Fibroblast of the aortic adventitia (primary cell): ENCODE results near the gene L3MBTL3. TPM values are rescaled to one million over a fixed set of nuclear protein-coding genes. Genes with fewer than 3 reads are reported as not detected.

Experiments
- DNase-seq: peaks from one replicate; pipeline ENCODE4 v3.0.0-alpha.2; 2010; ENCODE audit warnings: low read depth
- H3K4me3 ChIP-seq: 2 replicates; pipeline ENCODE4 v1.5.1; 2011; ENCODE audit warnings: low read depth, mild to moderate bottlenecking, control low read depth, low read length, moderate library complexity
- CTCF ChIP-seq: IDR thresholded peaks from 2 replicates; pipeline ENCODE4 v1.5.1; 2011; ENCODE audit warnings: mild to moderate bottlenecking, low read length, control low read depth, inconsistent platforms; ENCODE audit not compliant: insufficient read depth
- total RNA-seq: library from RNA; depleted of rRNA; stranded (reverse); fragments of >200 nt; gene quantifications from 2 replicates; pipeline ENCODE4 v1.2.3, GENCODE V29; 2012; ENCODE audit warnings: low replicate concordance

L3MBTL3 gene
- total RNA-seq, 1 donor, result 9.8 TPM

GRCh38 chr6:130020907-130021629 lies 2.7 kb downstream of the L3MBTL3 start:
- peak overlapping the region; percentile 77 for H3K4me3 ChIP-seq
- peak; percentile 82 for TF ChIP-seq CTCF
- DNase-seq, result peak; percentile 98

GRCh38 chr6:130026859-130027258 lies 8.5 kb downstream of the L3MBTL3 start:
- DNase-seq, result no peak
- no peak for TF ChIP-seq CTCF
- no peak overlapping the region for H3K4me3 ChIP-seq

- TF ChIP-seq CTCF, result no peak
- no peak overlapping the region for H3K4me3 ChIP-seq
- DNase-seq, result no peak
These were observed 9.6 kb downstream of the L3MBTL3 start for GRCh38 chr6:130027948-130028347.

- no peak overlapping the region for H3K4me3 ChIP-seq
- no peak for TF ChIP-seq CTCF
- no peak for DNase-seq
These were observed 10.8 kb downstream of the L3MBTL3 start for GRCh38 chr6:130029163-130029562.

- H3K4me3 ChIP-seq, result no peak overlapping the region
- TF ChIP-seq CTCF, result no peak
- DNase-seq, result no peak
These were observed 14.5 kb downstream of the L3MBTL3 start for GRCh38 chr6:130032758-130033340.

GRCh38 chr6:130033949-130034348 lies 15.6 kb downstream of the L3MBTL3 start:
- TF ChIP-seq CTCF, result no peak
- no peak overlapping the region for H3K4me3 ChIP-seq
- DNase-seq, result no peak
